Measurements from ENCODE around the gene TRIM26.

The TRIM26 gene

DNA sequence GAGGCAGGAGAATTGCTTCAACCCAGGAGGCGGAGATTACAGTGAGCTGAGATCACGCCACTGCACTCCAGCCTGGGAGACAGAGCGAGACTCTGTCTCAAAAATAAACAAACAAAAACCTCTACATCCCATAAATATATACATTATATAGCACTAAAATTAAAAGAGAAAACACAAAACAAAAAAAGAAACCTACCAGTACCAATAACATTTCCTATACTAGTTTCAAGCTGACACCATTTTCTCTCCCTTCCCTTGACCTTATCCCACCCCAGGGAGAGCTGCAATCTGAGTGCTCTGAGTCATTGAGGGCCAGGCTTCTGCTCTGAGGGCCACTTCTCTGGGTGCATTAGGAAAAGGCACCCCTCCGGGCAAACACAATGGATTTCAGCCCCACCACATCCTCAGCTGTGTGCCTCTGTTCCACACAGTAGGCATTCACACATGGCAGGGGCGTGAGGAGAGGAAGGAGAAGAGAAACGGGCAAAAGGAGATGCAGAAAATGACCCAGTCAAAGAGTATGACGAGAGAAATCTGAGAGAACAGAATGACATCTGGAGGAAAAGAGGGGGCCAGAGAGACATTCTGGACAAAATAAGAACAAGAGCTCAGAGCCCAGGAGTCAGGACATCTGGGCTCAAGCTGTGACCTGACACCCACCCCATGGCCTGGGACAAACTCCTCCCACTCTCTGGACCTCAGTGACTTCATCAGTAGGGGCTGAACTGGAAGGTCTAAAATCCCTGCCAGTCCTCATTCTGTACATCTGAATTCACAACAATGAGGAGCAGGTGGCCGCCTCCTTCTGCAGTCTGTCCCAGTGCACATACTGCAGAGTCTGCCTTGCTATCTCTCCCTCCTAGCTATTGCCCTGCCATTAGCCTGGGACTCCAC is 18.2 kb downstream of the TRIM26 start:
- Histone ChIP-seq H3K4me3 (no peak overlapping the region), H3K27ac (no peak overlapping the region), H3K4me2 (no peak overlapping the region), H3K9me3 (replicated peaks in 1 of 11) (no peaks in the 10 kb centered on the region), H3K36me3 (peaks cover 82 to 97% (median 91%) of the 10 kb centered on the region in 11 experiments), H3K27me3 (no peaks in the 10 kb centered on the region), H3K4me1 (peaks cover 0 to 38% (median 15%) of the 10 kb centered on the region in 10 experiments; a peak in 16 of 20 replicates), H4K20me1 (peaks cover 13 to 63% (median 49%) of the 10 kb centered on the region in 11 experiments; a peak in 17 of 22 replicates), H3K9ac (no peak overlapping the region)
- TF ChIP-seq Cebpa-rat (IDR thresholded peaks at IDR 0.05): no peak

DNA sequence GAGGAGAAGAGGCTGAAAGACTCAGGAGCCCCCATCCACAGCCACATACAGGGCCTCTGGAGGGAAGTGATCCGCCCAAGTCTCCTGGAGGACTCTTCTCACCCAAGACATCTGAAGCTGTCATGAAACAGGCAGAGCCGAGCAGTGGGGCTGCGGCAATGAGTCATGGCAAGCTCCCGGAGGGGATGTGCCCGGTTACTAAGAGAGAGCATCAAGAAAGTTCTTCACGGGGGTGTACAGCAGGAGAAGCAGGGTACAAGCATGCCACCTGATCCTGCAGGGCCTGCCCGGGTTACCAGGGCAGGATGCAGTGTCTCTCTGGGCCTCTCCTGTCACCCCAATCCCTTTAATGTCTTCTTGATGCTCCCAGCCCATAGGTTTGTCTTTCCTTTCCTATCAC is 21.1 kb downstream of the TRIM26 start:
- Histone ChIP-seq H3K36me3 (peaks cover 80 to 95% (median 90%) of the 10 kb centered on the region in 11 experiments), H3K9ac (no peak overlapping the region), H3K9me3 (replicated peaks in 1 of 11) (no peaks in the 10 kb centered on the region), H3K4me2 (no peak overlapping the region), H4K20me1 (peaks cover 0 to 56% (median 32%) of the 10 kb centered on the region in 11 experiments; a peak in 14 of 22 replicates), H3K4me1 (peaks cover 0 to 8% (median under 1%) of the 10 kb centered on the region in 10 experiments; a peak in 10 of 20 replicates), H3K27ac (no peak overlapping the region), H3K27me3 (no peaks in the 10 kb centered on the region), H3K4me3 (no peak overlapping the region)
- no peak for TF ChIP-seq Cebpa-rat (IDR thresholded peaks at IDR 0.05)

DNA sequence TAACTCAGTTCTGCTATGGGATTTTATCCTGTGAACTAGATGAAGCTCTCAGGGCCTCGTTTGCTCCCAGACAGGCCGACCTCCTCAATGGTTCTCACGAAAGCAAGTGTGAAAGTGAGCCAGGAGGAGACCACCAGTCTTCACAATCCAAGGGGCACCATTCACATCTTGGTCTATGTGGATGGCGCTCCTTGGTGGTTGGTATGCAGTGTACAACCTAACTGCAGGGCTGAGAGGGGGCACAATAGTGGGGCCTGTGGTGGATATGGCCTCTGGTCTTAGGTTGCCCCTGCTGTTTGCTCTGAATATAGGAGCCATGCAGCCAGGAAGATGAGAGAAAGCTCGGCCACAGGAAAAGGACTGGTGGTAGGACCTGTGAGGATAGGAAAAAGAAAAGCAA is 24.7 kb downstream of the TRIM26 start:
- Histone ChIP-seq H3K27ac (no peak overlapping the region), H3K9ac (no peak overlapping the region), H4K20me1 (peaks cover 0 to 45% (median 14%) of the 10 kb centered on the region in 11 experiments; a peak in 13 of 22 replicates), H3K4me1 (no peaks in the 10 kb centered on the region), H3K4me3 (no peak overlapping the region), H3K9me3 (replicated peaks in 1 of 11) (no peaks in the 10 kb centered on the region), H3K27me3 (no peaks in the 10 kb centered on the region), H3K36me3 (peaks cover 78 to 95% (median 89%) of the 10 kb centered on the region in 11 experiments), H3K4me2 (no peak overlapping the region)
- no peak for TF ChIP-seq Cebpa-rat (IDR thresholded peaks at IDR 0.05)

DNA sequence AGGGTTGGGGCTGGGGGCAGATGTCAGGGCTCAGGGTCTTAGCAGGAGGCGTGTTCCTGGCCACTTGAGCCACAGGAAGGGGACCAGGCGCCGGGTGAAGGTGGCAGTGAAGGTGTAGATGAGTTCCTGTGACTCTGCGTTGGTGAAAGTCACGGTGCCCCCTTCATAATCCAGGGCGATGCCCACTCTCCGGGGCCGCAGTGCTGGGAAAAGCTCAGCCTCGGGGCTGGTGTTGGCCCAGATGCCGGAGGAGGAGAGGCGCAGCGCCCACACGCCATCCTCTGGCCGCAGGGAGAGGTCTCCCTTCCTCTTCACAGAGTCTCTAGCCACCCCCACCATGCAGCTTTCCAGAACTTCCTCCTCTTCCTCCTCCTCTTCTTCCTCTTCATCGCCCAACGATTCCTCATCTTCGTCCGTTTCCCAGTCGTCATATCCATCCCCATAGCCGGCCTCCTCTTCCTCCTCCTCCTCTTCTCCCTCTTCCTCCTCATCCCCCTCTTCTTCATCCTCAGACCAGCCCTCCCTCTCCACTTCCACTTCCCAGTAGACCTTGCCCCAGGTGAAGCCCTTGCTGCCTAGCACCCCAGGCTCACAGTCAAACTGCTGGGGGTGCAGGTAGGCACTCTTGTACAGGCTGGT is 27.2 kb downstream of the TRIM26 start:
- TF ChIP-seq Cebpa-rat (IDR thresholded peaks at IDR 0.05): no peak
- H3K36me3 ChIP-seq: peaks cover 60 to 75% (median 69%) of the 10 kb centered on the region in 11 experiments

DNA sequence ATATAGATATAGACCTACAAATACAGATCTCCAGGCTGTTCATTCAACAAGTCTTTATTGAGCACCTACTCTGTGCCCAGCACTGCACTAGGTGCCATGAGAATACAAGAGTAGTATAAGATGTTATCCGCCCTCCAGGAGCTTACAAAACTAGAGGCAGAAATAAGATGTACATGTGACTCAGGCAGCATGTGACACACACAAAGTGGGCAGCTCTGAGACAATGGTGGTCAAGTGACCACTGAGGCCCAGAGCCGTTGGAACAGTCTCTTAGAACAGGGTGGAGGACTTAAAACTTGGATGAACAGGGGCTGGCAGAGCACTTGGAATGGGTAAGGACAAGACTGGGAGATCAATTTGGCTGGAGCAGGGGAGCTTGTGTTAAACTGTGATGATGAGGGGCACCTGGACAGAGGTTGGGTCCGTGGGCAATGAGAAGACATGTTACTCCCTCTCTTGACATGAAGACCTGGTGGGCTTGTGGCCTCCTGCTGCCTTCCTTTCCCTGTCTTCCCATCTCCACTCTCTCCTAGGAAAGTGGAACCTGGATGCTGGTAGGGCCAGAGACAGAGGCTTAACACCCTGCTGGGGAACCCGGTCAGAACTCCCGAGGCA is 28.7 kb downstream of the TRIM26 start:
- Histone ChIP-seq H3K9me3 (replicated peaks in 1 of 11) (peaks cover 22 to 29% (median 26%) of the 10 kb centered on the region in 11 experiments), H3K36me3 (peaks cover 46 to 61% (median 54%) of the 10 kb centered on the region in 11 experiments), H3K9ac (no peak overlapping the region), H4K20me1 (peaks cover 0 to 15% (median 0%) of the 10 kb centered on the region in 11 experiments; a peak in 5 of 22 replicates), H3K27me3 (no peaks in the 10 kb centered on the region), H3K4me1 (no peaks in the 10 kb centered on the region), H3K4me3 (no peak overlapping the region), H3K27ac (no peak overlapping the region), H3K4me2 (no peak overlapping the region)
- TF ChIP-seq Cebpa-rat (IDR thresholded peaks at IDR 0.05): no peak

More for the DNA sequence above, 27.2 kb downstream of the TRIM26 start:
- Histone ChIP-seq H3K4me1 (no peaks in the 10 kb centered on the region), H3K27me3 (no peaks in the 10 kb centered on the region), H3K27ac (no peak overlapping the region), H4K20me1 (peaks cover 0 to 29% (median 0%) of the 10 kb centered on the region in 11 experiments; a peak in 8 of 22 replicates), H3K9ac (no peak overlapping the region), H3K9me3 (replicated peaks in 1 of 11) (peaks cover 8 to 15% (median 11%) of the 10 kb centered on the region in 11 experiments), H3K4me2 (no peak overlapping the region), H3K4me3 (no peak overlapping the region)

DNA sequence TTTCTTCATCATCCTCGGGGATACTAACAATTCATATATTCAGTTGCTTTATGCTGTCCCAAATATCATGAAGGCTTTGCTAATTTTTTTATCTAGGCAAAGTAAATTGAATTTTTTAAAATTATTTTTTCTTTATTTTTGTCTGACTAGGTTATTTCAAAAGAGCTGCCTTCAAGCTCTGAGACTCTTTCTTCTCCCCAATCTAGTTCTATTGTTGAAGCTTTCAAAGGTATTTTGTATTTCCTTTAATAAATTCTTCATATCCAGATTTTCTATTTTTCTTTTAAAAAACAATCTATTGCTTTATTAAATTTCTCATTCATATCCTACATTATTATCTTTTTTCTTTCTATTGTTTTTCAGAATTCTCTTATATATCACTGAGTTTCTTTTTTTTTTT is 33.1 kb downstream of the TRIM26 start:
- Histone ChIP-seq H3K4me2 (no peak overlapping the region), H3K36me3 (peaks cover 7 to 20% (median 13%) of the 10 kb centered on the region in 11 experiments), H3K27ac (no peak overlapping the region), H3K9me3 (replicated peaks in 1 of 11) (peaks cover 25 to 32% (median 29%) of the 10 kb centered on the region in 11 experiments), H3K27me3 (no peaks in the 10 kb centered on the region), H3K4me3 (no peak overlapping the region), H3K4me1 (no peaks in the 10 kb centered on the region), H3K9ac (no peak overlapping the region), H4K20me1 (peaks cover 0 to 2% (median 0%) of the 10 kb centered on the region in 11 experiments; a peak in 1 of 22 replicates)
- no peak for TF ChIP-seq Cebpa-rat (IDR thresholded peaks at IDR 0.05)

DNA sequence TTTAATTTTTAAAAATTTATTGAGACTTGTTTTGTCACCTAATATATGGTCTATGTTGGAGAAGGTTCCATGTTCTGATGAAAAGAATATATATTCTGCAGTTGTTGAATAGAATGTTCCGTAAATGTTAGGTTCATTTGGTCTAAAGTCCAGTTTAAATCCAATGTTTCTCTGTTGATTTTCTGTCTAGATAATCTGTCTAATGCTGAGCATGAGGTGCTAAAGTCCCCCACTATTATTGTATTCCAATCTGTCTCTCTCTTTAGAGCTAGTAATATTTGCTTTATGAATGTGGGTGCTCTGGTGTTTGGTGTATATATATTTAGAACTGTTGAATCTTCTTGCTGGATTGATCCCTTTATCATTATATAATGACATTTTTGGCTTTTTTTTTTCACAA is 34.4 kb downstream of the TRIM26 start:
- Histone ChIP-seq H3K4me2 (no peak overlapping the region), H3K27me3 (no peaks in the 10 kb centered on the region), H3K36me3 (peaks cover 0 to 7% (median under 1%) of the 10 kb centered on the region in 11 experiments; a peak in 9 of 22 replicates), H3K27ac (no peak overlapping the region), H4K20me1 (no peaks in the 10 kb centered on the region), H3K4me3 (no peak overlapping the region), H3K9ac (no peak overlapping the region), H3K9me3 (replicated peaks in 1 of 11) (peaks cover 25 to 32% (median 29%) of the 10 kb centered on the region in 11 experiments), H3K4me1 (no peaks in the 10 kb centered on the region)
- TF ChIP-seq Cebpa-rat (IDR thresholded peaks at IDR 0.05): no peak

DNA sequence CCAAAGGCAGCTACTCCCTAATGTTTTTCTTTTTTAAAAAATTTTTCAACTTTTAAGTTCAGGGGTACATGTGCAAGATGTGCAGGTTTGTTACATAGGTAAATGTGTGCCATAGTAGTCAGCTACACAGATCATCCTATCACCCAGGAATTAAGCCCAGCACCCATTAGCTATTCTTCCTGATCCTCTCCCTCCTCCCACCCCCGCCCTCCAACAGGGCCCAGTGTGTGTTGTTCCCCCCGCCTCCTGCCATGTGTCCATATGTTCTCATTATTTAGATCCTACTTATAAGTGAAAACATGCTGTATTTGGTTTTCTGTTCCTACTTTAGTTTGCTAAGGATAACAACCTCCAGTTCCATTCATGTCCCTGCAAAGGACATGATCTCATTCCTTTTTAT is 37.4 kb downstream of the TRIM26 start:
- H3K27me3 ChIP-seq: peaks cover 12 to 22% (median 18%) of the 10 kb centered on the region in 11 experiments
- no peak overlapping the region for H3K4me3 ChIP-seq
- H4K20me1 ChIP-seq: no peaks in the 10 kb centered on the region
- no peak overlapping the region for H3K9ac ChIP-seq
- no peaks in the 10 kb centered on the region for H3K4me1 ChIP-seq
- H3K36me3 ChIP-seq: 0 out of 22 replicates have a peak, but pooled peaks cover 0 to 5% (median 0%) of the 10 kb centered on the region in 11 experiments
- peaks cover 14 to 19% (median 16%) of the 10 kb centered on the region in 11 experiments for H3K9me3 ChIP-seq (replicated peaks in 1 of 11)
- H3K27ac ChIP-seq: no peak overlapping the region
- no peak for TF ChIP-seq Cebpa-rat (IDR thresholded peaks at IDR 0.05)
- no peak overlapping the region for H3K4me2 ChIP-seq

DNA sequence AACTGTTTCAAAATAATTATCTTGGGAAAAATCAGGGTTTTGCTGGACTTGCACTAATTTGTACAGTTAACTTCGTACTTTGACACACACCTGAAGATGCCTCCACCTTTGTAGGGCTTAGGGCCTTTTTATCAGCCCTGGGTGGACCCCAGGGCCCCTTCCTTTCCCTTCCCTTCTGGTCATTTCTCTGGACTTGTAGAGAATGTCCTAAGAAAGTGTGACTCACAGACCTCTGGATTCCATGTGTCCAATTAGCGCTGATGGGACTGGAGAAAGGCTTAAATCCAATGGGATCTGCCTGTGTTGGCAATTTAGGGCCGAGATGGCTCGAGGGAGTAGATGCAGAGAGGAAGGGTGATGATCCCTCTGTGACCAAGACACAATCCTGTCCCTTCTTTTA is 40.5 kb downstream of the TRIM26 start:
- H3K4me3 ChIP-seq: no peak overlapping the region
- H3K9me3 ChIP-seq (replicated peaks in 1 of 11): no peaks in the 10 kb centered on the region
- no peaks in the 10 kb centered on the region; a peak in 1 of 22 replicates for H4K20me1 ChIP-seq
- no peaks in the 10 kb centered on the region for H3K36me3 ChIP-seq
- no peak for TF ChIP-seq Cebpa-rat (IDR thresholded peaks at IDR 0.05)
- no peak overlapping the region for H3K27ac ChIP-seq
- H3K27me3 ChIP-seq: peaks cover 12 to 26% (median 21%) of the 10 kb centered on the region in 11 experiments
- no peak overlapping the region for H3K9ac ChIP-seq
- no peak overlapping the region for H3K4me2 ChIP-seq
- no peaks in the 10 kb centered on the region for H3K4me1 ChIP-seq
